Mammary epithelial cell (primary cell): Measurements from ENCODE around the gene WDR55.
"Not testable (repeated sequence)": the region's sequence is repeated elsewhere in the genome, so short reads cannot be mapped to it uniquely, and the experiment has no call there.

Experiments used
- CTCF ChIP-seq, 2 donors: IDR thresholded peaks in 1 of 2; conservative IDR thresholded peaks in 1 of 2; 2 replicates each; pipeline ENCODE4 v1.5.1; 2011 to 2012; ENCODE audit warnings: inconsistent platforms in 2 of 2, low read length in 2 of 2, mild to moderate bottlenecking in 2 of 2, control low read depth in 1 of 2, low read depth in 1 of 2; ENCODE audit not compliant: insufficient read depth in 1 of 2; ENCODE audit errors: extremely low read depth in 1 of 2
- EZH2 ChIP-seq: IDR thresholded peaks from 2 replicates; pipeline ENCODE4 v1.6.1; 2012; ENCODE audit warnings: low read length, inconsistent platforms, borderline replicate concordance

DNA sequence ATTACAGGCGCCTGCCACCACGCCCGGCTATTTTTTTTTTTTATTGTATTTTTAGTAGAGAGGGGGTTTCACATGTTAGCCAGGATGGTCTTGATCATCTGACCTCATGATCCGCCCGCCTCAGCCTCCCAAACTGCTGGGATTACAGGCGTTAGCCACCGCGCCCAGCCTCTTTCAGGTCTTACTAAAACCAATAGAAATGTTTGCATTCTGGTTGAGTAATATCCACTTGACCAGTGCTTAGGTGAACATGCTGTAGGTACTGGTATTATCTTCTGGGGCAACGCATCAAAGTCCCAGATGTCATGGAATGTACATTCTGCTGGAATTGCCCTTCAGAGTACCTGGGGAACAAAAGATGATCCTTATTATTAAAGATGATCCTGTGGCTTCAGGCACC is 44.1 kb downstream of the WDR55 start:
- TF ChIP-seq EZH2; CTCF (conservative IDR thresholded peaks at IDR 0.05 in 1 of 2, IDR thresholded peaks at IDR 0.05 in 1 of 2; ENCODE audit: extremely low read depth in 1 of 2, insufficient read depth in 1 of 2, low read depth in 1 of 2, low read length in 2 of 2): not testable (repeated sequence)
